GM12874 (cell line): ENCODE results near the gene ACTL7B.

ENCODE experiments used
- CTCF ChIP-seq: IDR thresholded peaks from 2 replicates; pipeline ENCODE4 v1.5.1; 2011; ENCODE audit warnings: low read depth, mild to moderate bottlenecking, control low read depth, low read length, moderate library complexity; ENCODE audit not compliant: insufficient read depth

ACTL7B gene

GRCh38 chr9:108845507-108845906 lies 10.3 kb downstream of the ACTL7B start:
- TF ChIP-seq CTCF, result no peak

GRCh38 chr9:108844856-108845255 lies 10.9 kb downstream of the ACTL7B start:
- TF ChIP-seq CTCF, result no peak

- TF ChIP-seq CTCF, result no peak
Measured at GRCh38 chr9:108844391-108844790, 11.4 kb downstream of the ACTL7B start.

- TF ChIP-seq CTCF, result no peak
Measured at GRCh38 chr9:108842610-108843295, 13.0 kb downstream of the ACTL7B start.

- no peak for TF ChIP-seq CTCF
Measured at GRCh38 chr9:108838017-108838416, 17.8 kb downstream of the ACTL7B start.

- no peak for TF ChIP-seq CTCF
Measured at GRCh38 chr9:108837530-108837929, 18.3 kb downstream of the ACTL7B start.

GRCh38 chr9:108836781-108837180 lies 19.0 kb downstream of the ACTL7B start:
- TF ChIP-seq CTCF, result no peak
